Brain pericyte (primary cell): ENCODE measurements around the gene PURA.
"Not testable (repeated sequence)": the region's sequence is repeated elsewhere in the genome, so short reads cannot be mapped to it uniquely, and the experiment has no call there.

Experiments
- DNase-seq: peaks from one replicate; pipeline ENCODE4 v3.0.0-alpha.2; 2012; ENCODE audit warnings: low read depth, low spot score

The PURA gene

GRCh38 chr5:140135127-140135526 lies 21.2 kb downstream of the PURA start:
- DNase-seq, result no peak

- no peak for DNase-seq
Observed at GRCh38 chr5:140136624-140137023, 22.7 kb downstream of the PURA start.

GRCh38 chr5:140140435-140140834 lies 26.5 kb downstream of the PURA start:
- no peak for DNase-seq

DNA sequence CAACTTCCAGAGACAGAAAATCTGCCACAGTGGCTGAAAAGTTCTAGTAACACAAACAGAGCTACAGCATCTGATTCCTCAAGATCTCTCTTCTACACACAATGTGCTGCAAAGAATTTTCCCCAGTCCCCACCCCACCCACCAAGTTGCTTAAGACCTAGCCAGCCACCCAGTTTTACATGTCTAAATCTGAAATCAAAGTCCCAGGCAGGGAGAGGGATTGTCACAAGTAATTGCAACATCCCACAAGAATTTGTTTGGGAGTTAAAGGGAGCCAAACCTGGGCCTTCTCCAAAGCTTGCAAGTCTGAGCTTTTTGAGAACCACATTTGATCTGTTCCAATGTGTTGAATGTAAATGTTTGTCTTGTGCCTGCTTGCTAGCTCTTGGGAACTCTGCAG lies 27.3 kb downstream of the PURA start:
- DNase-seq, result no peak

DNA sequence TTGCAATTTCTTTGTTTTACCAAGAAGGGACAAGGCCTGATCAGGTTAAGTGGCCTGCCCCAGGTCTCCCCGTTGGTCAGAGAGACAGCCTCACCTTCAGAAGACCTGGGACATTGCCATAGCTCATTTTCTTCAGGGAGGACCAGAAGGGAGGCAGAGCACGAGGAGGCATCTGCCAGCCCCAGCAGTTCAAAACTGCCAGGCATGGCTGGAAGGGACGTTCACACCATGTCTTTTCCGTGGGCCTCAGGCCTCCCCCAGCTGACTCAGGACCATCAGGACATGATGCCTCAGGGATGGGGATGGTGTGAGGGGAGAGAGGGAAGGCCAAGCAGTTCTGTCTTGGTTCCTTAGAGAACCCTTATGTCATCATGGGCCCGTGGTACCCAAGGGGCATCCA lies 28.3 kb downstream of the PURA start:
- DNase-seq, result no peak

DNA sequence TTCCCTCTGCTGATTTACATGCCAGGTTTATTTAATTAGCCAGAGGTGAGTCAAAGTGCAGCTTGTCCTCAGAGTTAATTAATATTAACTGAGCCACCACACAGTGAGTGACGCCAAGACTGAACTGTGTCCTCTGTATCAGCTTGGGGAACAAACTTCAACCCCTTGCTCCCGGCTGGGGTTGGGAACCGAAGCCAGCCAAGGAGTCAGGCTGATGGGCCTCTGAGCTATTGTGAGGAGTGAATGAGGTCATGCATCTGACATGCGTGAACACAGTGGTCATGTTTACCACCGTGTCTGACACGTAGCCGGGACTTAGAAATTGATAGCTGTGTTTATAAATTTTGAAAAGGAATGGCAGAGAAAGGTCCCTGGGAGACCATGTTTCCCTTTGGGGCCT lies 28.9 kb downstream of the PURA start:
- no peak for DNase-seq

DNA sequence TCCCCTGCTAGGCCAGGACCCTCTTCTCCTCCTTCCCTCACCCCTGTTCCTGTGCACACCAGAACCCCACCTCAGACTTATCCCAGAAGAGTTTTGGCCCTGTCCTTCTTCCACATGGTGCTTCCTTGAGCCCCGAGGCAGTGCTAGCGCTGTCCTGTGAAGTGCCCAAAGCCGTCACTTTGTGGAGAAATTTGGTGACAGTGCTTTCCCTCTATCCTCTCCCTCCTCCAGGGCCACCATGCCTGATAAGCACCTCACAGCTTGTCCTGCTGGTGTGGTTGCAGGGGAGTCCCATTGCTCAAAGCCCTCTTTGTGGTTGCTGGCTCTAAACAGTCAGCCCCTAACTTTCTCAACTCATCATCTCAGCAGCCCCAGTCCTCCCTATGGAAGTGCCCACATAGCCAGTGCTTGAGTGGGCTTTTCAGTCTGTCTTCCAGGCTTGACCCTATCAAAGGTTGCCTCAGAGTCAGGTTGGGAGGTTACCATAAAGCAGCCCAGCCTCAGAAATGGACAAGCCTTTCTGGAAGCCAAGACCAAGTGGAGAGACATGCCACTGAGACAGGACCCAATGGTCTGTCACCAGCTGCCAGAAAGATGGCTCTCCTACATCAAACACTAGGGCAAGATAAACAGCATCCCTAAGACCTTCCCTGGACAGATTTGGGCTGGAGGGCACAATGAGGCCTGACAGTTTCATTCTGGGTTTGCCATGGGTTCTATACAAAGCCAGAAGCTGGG lies 29.8 kb downstream of the PURA start:
- DNase-seq, result no peak

DNA sequence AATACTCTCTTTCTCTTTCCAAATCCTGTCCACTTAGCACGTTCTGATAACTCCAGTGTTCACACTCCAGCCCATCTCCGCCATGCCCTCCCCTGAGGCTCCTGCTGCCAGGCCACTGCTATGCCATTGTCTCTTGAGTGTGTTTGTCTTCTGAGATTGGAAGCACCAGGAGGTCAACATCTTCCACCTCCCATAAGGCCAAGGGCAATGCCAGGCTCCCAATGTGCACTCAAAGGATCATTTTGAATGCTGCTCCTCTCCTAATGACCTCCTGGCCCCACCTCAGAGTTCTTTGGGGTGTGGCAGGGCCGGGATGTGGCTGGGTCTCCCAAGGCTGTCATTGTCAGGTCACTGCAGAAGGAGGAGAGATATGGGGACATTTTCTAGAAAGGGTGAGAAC lies 31.3 kb downstream of the PURA start:
- no peak for DNase-seq

GRCh38 chr5:140145818-140146522 lies 32.1 kb downstream of the PURA start:
- DNase-seq, result no peak

DNA sequence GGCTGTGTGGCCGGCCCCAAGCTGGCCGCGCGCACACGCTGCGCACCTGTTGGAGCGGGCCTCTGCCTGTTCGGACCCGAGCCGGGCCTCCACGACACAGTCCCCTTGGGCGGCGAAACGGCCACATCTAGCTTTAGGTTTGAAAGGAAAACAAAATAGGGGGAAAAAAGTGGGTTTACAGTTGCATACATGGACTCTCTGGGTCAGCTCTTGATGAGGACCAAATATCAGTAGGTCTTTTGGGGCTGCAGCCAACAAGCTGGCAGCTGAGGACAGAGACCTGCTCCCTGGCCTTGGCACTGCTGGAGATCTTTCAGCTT lies 32.6 kb downstream of the PURA start:
- no peak for DNase-seq

DNA sequence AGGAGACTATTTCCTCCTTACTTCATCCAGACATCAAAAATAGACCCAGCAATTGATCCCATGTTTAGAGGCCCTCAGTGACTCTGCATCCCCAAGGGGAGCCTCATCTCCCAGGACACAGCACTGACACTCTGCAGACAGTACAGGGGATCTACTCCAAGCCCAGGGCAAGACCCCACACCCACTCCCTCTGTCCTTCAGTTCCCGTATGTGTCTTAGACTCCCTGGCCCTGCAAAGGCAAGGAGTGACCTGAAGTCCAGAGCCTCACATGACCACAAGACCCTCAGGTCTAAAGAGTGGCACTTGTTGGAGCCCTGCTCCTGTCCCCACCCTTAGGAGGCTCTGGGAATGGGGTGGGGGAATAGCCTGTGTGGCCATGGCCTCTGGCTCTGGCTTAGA lies 33.6 kb downstream of the PURA start:
- DNase-seq, result no peak

DNA sequence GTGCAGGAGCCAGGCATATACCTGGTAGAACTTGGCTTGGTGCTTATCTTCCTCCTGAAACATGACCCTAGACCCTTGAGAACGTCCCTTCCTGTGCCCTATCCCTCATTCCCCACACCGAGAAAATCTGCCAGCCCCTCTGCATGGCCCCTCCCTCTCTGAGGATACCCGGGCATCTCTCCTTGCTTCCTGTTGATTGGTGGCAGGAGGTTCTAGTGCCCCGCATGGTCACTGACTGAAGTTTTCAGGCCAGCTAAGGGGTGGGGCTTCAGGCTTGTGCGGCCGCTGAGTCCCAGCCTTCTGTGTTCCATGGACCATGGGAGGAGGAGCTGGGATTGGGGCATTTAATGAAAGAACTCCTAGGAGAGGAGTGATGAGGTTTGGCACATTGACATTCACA lies 34.6 kb downstream of the PURA start:
- no peak for DNase-seq

- DNase-seq, result no peak
Observed at GRCh38 chr5:140150201-140150600, 36.3 kb downstream of the PURA start.

- no peak for DNase-seq
Observed at GRCh38 chr5:140151144-140152021, 37.5 kb downstream of the PURA start.

DNA sequence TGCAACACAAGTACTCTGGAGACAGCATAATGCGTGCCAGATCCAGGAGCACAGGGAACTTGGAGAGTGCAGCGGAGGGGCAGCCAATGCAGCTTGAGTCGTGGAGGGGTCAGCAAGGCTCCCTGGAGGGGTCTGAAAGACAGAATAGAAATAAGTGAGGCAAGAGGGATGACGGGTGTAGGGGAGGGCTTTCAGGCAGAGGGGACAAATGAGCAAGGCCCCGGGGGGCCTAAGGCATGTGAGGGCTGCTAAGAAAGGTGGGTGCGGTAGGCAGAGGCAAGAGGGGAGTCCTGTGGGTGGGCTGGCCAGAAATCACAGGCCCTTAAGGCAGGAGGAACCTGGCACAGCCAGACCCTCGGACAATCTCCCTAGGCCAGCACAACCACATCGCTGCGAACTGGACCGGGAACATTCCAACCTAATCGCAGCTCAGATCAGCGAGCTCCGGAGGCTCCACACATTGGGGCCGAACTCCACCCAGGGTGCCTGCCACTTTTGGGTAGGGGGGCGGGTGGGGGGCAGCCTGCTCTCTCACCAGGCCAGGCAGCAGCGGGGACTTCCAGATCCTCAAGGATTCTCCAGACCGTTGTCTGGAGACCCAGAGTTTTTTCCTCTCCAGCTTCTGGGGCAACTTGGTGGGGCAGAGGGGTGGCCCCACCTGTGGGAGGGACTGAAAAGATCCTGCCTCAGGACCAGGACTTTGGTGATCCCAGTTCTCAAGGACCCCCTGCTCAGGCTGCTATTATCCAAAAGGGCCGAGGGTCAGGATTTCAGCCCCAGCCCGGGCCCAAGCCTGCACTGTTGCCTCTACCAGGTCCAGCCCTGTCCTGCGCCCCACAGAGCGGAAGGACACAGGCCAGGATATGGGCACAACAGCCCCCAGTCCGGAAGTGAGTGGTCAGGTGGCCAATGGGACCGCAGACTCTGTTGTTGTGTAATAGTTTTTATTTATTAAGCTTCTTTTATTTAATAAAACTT lies 38.4 kb downstream of the PURA start:
- DNase-seq, result no peak

GRCh38 chr5:140153255-140153654 lies 39.3 kb downstream of the PURA start:
- no peak for DNase-seq

- DNase-seq, result no peak
Observed at GRCh38 chr5:140153905-140154304, 40.0 kb downstream of the PURA start.

- DNase-seq, result not testable (repeated sequence)
Observed at GRCh38 chr5:140154710-140155381, 40.9 kb downstream of the PURA start.

DNA sequence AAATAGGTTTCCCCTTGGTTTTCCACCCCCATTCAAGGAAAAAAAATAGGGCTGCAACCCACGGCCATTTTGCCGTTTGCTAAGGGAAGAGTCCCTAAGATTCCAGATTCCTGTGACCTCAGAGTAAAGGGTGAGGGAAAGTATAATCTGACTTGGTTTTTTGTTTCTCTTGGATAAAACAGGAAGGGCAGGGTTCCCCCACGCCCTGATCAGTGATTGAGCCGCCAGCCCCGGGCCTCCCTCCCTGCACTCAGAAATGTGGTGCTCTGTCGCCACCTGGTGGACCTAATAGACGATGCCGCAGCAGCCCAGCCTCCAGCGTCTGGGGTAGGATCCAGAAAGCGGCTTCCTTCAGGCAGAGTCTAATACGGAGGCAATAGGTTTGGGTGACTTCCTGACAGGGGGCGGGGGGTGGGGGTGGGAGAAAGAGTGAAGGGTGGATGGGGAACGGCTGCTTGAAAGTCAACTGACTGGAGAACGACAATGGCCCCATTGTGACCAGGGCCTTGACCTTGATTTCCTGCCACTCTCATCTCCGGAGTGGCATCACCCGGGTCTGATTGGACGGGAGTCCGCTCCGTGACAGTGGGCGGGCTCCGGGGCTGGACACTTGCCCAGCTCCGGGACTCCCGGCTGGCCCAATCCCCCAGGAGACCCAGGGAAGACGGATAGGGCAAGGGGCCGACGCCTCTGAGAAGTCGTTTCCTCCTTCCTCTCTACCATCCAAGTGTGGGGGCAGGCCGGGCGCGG lies 43.3 kb downstream of the PURA start:
- peak; percentile 44 for DNase-seq
